Mesendoderm (in vitro differentiated cells): ENCODE results near the gene IFITM10.

Experiments used
- DNase-seq: peaks from one replicate; pipeline ENCODE4 v3.0.0; 2013
- H2AK5ac ChIP-seq: 2 replicates; pipeline ENCODE4 v1.6.1; 2013; ENCODE audit warnings: low read length, inconsistent platforms
- H2BK120ac ChIP-seq: 2 replicates; pipeline ENCODE4 v1.6.1; 2013; ENCODE audit warnings: low read depth, mild to moderate bottlenecking, low read length, moderate library complexity, mixed read lengths
- H2BK15ac ChIP-seq: replicated peaks from 2 replicates; pipeline ENCODE4 v1.6.1; 2013; ENCODE audit warnings: low read depth, mild to moderate bottlenecking, moderate library complexity
- H2BK5ac ChIP-seq: 2 replicates; pipeline ENCODE4 v1.6.1; 2013; ENCODE audit warnings: low read length, inconsistent platforms
- H3K18ac ChIP-seq: 2 replicates; pipeline ENCODE4 v1.6.1; 2013; ENCODE audit warnings: mild to moderate bottlenecking, low read length, mixed read lengths
- H3K23ac ChIP-seq: one replicate; pipeline ENCODE4 v1.6.1; 2013; ENCODE audit warnings: low read length
- H3K27ac ChIP-seq: 2 replicates; pipeline ENCODE4 v1.5.1; 2013; ENCODE audit warnings: low read depth, mild to moderate bottlenecking, inconsistent platforms, low read length, moderate library complexity
- H3K27me3 ChIP-seq: 2 replicates; pipeline ENCODE4 v1.6.1; 2013; ENCODE audit warnings: low read length, control low read depth, mild to moderate bottlenecking, inconsistent platforms; ENCODE audit not compliant: insufficient read depth, poor library complexity
- H3K36me3 ChIP-seq: 2 replicates; pipeline ENCODE4 v1.6.1; 2013; ENCODE audit warnings: low read length, inconsistent platforms; ENCODE audit not compliant: control insufficient read depth, insufficient read depth
- H3K4ac ChIP-seq: one replicate; pipeline ENCODE4 v1.6.1; 2013; ENCODE audit warnings: low read depth, mild to moderate bottlenecking, low read length, moderate library complexity
- H3K4me1 ChIP-seq: 2 replicates; pipeline ENCODE4 v1.6.1; 2013; ENCODE audit warnings: low read depth, low read length, inconsistent platforms; ENCODE audit not compliant: control insufficient read depth
- H3K4me2 ChIP-seq: 2 replicates; pipeline ENCODE4 v1.6.1; 2013; ENCODE audit warnings: low read length
- H3K4me3 ChIP-seq: 2 replicates; pipeline ENCODE4 v1.5.1; 2013; ENCODE audit warnings: mild to moderate bottlenecking, low read length
- H3K56ac ChIP-seq: one replicate; pipeline ENCODE4 v1.6.1; 2013; ENCODE audit warnings: low read length
- H3K79me1 ChIP-seq: 2 replicates; pipeline ENCODE4 v1.6.1; 2013; ENCODE audit warnings: low read length, inconsistent platforms
- H3K79me2 ChIP-seq: 2 replicates; pipeline ENCODE4 v1.6.1; 2013; ENCODE audit warnings: mild to moderate bottlenecking, low read length; ENCODE audit not compliant: control insufficient read depth, insufficient read depth
- H3K9ac ChIP-seq: 2 replicates; pipeline ENCODE4 v1.6.1; 2013; ENCODE audit warnings: low read length, inconsistent platforms
- H4K5ac ChIP-seq: one replicate; pipeline ENCODE4 v1.6.1; 2013; ENCODE audit warnings: low read length
- H4K8ac ChIP-seq: one replicate; pipeline ENCODE4 v1.6.1; 2013; ENCODE audit warnings: low read depth, mild to moderate bottlenecking, control low read depth, low read length, moderate library complexity
- WGBS: extraction: QIAGEN DNeasy Blood & Tissue Kit; methylation state at CpG from one replicate; pipeline ENCODE4 v1.1.7; 2013; ENCODE audit warnings: low lambda C conversion rate, missing lambda C conversion rate; ENCODE audit not compliant: insufficient coverage; ENCODE audit errors: extremely low coverage; 5-methylcytosine and 5-hydroxymethylcytosine counted together

Gene IFITM10

DNA sequence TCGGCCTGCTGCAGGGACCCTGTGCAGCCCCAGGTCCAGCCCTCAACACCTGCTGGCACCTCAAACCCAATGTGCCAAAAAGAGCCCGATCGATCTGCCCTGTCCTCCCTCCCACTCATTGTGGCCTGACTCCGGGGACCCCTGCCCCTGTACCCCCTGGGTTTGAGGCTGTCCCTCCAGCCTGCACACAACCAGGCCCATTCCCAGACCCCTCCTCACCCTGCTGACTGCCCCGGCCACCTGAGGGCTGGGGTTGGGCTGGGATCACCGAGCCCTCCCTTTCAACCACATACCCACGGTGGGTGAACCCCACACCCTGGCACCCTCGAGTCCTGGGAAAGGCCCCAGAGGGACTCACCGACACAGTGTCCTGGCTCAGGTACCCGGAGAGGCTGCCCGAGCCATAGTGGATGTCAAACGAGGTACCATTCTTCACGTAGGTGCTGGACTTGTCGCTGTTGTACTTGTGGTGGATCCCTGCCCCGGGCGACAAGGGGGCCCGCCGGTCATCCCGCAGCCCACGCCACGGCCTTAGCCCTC lies 8.3 kb upstream of the IFITM10 start:
- no CpG with 5 or more reads among the region's 21 CpGs for WGBS

DNA sequence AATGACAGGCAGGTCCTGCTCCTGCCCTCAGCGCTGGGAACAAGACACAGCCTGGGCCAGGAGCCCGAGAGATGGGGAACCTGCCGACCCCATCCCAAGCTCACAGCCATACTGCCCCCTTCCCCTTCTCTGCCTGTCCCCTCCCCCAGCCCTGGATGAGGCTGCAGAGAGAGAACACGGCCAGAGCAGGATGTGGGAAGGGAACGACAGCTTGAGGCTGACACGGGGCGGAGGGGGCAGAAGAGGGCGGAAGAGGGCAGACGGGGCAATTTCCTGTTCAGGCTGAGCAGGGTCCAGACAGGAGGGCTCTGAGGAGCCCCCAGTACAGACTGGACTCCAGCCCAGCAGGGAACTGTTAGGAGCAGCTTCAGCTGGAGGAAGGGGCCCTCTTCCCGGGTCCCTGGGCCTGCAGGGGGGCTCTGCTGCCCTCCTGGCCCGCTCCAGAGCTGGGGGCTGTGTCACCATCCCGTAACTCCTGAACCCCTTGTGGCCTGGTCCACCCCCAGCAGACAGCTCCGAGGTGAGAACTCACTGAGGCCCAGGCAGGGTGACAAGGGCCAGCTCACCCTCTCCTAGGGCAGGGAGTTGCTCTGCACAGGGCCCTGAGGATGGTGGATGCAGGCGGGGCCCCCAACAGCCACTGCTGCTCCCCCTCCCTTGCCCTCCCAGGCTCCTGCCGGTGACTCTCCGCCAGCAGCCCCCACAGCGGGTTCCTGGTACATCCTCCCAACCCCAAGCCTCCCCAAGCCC lies 7.6 kb upstream of the IFITM10 start:
- Histone ChIP-seq H3K79me1 (peaks cover 3% of the 10 kb centered on the region), H3K27me3 (no peaks in the 10 kb centered on the region), H2BK120ac (no peak overlapping the region), H4K5ac (no peak overlapping the region), H3K36me3 (no peaks in the 10 kb centered on the region), H3K27ac (no peak overlapping the region), H3K79me2 (peaks cover under 1% of the 10 kb centered on the region), H3K4me2 (no peak overlapping the region), H3K4ac (no peak overlapping the region), H2BK15ac (no peak overlapping the region), H2BK5ac (no peak overlapping the region), H3K9ac (no peak overlapping the region), H3K4me3 (no peak overlapping the region), H3K56ac (no peak overlapping the region), H2AK5ac (no peak overlapping the region), H3K4me1 (peaks cover 1% of the 10 kb centered on the region), H3K18ac (no peak overlapping the region), H3K23ac (no peak overlapping the region), H4K8ac (no peak overlapping the region)
- DNase-seq, result no peak
- no CpG with 5 or more reads among the region's 17 CpGs for WGBS

More for the DNA sequence above, 8.3 kb upstream of the IFITM10 start:
- DNase-seq, result no peak
- Histone ChIP-seq H3K36me3 (no peaks in the 10 kb centered on the region), H3K4me3 (no peak overlapping the region), H3K4ac (no peak overlapping the region), H3K18ac (no peak overlapping the region), H3K4me2 (no peak overlapping the region), H4K5ac (no peak overlapping the region), H3K4me1 (peaks cover 2% of the 10 kb centered on the region), H2AK5ac (no peak overlapping the region), H3K56ac (no peak overlapping the region), H3K27me3 (no peaks in the 10 kb centered on the region), H3K9ac (no peak overlapping the region), H3K27ac (no peak overlapping the region), H3K23ac (no peak overlapping the region), H3K79me1 (peaks cover 4% of the 10 kb centered on the region), H2BK15ac (no peak overlapping the region), H3K79me2 (peaks cover 2% of the 10 kb centered on the region), H4K8ac (no peak overlapping the region), H2BK5ac (no peak overlapping the region), H2BK120ac (no peak overlapping the region)

DNA sequence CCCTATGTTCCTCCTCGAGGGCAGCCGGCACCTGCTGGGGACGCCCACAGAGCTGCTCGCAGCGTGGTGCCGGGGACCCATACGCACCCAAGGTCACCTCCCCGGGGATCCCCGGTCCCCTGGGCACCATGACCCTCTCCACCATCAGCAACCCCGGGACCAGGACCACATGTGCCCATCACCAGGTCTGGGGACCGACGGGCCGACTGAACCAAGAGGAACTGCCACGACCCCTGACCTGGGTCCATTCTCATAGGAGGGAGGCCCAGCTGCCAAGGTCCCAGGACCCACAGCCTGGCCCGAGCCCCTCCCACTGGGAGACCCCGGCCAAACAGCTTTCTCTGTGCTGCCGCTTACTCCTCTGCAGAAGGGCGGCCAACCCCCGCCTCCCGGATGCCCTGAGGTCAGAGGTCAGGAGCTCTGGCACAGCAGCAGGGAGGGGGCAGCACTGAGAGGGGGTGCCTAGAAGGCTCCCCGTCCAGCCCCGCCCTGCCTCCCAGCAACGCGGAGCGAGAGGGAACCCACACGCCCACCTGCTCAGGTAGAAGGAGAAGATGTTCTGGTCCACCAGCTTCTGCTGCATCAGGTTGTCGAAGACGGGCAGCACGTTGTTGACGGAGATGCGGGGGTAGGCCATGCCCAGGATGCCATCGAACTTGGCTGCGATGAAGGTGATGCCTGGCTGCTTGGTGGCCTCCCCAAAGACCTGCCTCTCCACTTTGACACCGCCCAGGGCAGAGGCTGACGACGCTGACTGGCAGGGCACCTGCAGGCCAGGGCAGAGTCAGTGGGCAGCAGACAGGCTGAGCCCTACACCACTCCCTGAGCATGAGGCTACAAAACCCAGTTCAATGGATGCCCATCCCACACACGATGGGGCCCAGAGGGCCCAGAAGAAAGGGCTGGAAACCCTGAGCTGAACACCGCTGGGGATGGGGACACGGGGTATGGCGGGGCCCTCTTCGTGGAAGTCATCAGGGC lies 6.7 kb upstream of the IFITM10 start:
- no peaks in the 10 kb centered on the region for H3K4me1 ChIP-seq
- H3K27me3 ChIP-seq, result no peaks in the 10 kb centered on the region
- H3K4me3 ChIP-seq, result no peak overlapping the region
- no peak overlapping the region for H3K23ac ChIP-seq
- H3K4me2 ChIP-seq, result no peak overlapping the region
- H2BK120ac ChIP-seq, result no peak overlapping the region
- no CpG with 5 or more reads among the region's 41 CpGs for WGBS
- DNase-seq, result no peak
- H3K79me2 ChIP-seq, result no peaks in the 10 kb centered on the region
- H3K18ac ChIP-seq, result no peak overlapping the region
- H4K8ac ChIP-seq, result no peak overlapping the region
- no peak overlapping the region for H3K27ac ChIP-seq
- H3K9ac ChIP-seq, result no peak overlapping the region
- no peak overlapping the region for H3K4ac ChIP-seq
- H2AK5ac ChIP-seq, result no peak overlapping the region
- H4K5ac ChIP-seq, result no peak overlapping the region
- no peak overlapping the region for H3K56ac ChIP-seq
- H2BK15ac ChIP-seq, result no peak overlapping the region
- no peak overlapping the region for H2BK5ac ChIP-seq
- no peaks in the 10 kb centered on the region for H3K79me1 ChIP-seq
- no peaks in the 10 kb centered on the region for H3K36me3 ChIP-seq

DNA sequence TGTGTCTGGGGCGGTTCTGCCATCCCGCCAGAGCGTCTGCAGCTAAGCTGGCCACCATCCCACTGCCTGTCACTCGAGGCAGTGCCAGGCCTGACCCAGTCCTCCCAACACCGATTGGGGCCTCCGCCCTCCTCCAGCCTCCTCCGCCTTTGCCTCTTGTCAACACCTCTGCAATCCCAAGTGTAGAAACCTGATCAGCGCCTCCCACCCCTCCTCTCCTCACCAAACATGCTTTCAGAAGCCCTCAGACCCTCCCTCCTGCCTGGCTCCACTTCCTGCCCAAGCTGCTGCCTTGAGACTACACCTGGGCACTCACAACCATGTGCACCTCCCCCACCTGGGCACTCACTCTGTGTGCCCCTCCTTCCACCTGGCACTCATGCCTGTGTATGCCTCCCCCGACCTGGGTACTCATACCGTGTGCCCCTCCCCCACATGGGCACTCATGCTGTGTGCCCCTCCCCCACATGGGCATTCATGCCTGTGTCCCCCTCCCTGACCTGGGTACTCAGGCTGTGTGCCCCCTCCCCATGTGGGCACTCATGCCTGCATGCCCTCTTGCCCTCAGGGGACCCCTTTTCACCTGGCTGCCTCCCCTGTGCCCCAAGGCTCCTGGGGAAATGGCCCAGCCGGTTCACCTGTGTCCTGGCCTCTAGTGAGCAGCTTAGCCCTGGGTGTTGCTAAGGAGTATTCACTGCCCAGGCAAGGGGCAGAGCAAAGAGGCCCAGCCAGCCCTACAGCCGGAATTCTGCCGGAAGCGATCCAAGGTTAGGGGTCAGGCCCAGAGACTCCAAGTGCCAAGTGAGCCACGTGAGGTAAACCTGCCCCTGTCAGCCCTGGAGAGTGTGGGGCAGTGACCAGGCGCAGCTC lies 5.5 kb upstream of the IFITM10 start:
- H3K4me3 ChIP-seq, result no peak overlapping the region
- no peak overlapping the region for H3K9ac ChIP-seq
- H3K36me3 ChIP-seq, result no peaks in the 10 kb centered on the region
- H3K4me1 ChIP-seq, result no peaks in the 10 kb centered on the region
- no CpG with 5 or more reads among the region's 16 CpGs for WGBS
- H2AK5ac ChIP-seq, result no peak overlapping the region
- H3K4me2 ChIP-seq, result no peak overlapping the region
- H2BK5ac ChIP-seq, result no peak overlapping the region
- no peak for DNase-seq
- no peaks in the 10 kb centered on the region for H3K79me1 ChIP-seq
- H3K79me2 ChIP-seq, result no peaks in the 10 kb centered on the region
- no peak overlapping the region for H3K27ac ChIP-seq
- H3K23ac ChIP-seq, result no peak overlapping the region
- H4K5ac ChIP-seq, result no peak overlapping the region
- no peak overlapping the region for H3K56ac ChIP-seq
- H2BK120ac ChIP-seq, result no peak overlapping the region
- no peak overlapping the region for H2BK15ac ChIP-seq
- H3K18ac ChIP-seq, result no peak overlapping the region
- H3K4ac ChIP-seq, result no peak overlapping the region
- H4K8ac ChIP-seq, result no peak overlapping the region
- H3K27me3 ChIP-seq, result no peaks in the 10 kb centered on the region

DNA sequence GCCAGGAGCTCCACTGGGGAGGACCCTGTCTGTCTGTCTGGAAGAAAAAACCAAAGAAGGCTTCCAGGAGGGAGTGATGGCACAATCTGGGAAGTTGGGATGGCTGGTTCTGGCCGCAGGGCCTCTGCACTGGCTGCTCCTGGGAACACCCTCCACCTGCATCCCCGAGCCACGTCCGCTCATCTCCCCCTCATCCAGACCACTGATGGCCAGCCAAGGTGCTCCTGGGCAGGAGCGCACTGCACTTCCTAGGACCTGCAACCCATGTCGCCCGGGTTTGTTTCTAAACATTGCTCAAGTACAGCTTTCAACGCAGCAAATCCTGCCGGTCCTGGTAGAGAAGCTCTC lies 4.9 kb upstream of the IFITM10 start:
- no peak overlapping the region for H2BK5ac ChIP-seq
- H3K4ac ChIP-seq, result no peak overlapping the region
- H3K56ac ChIP-seq, result no peak overlapping the region
- no peaks in the 10 kb centered on the region for H3K36me3 ChIP-seq
- no peak for DNase-seq
- no CpG with 5 or more reads among the region's 9 CpGs for WGBS
- no peak overlapping the region for H2BK15ac ChIP-seq
- H3K4me1 ChIP-seq, result no peaks in the 10 kb centered on the region
- H3K23ac ChIP-seq, result no peak overlapping the region
- H3K79me2 ChIP-seq, result no peaks in the 10 kb centered on the region
- H3K4me3 ChIP-seq, result no peak overlapping the region
- no peak overlapping the region for H2AK5ac ChIP-seq
- no peak overlapping the region for H3K27ac ChIP-seq
- no peak overlapping the region for H2BK120ac ChIP-seq
- H4K5ac ChIP-seq, result no peak overlapping the region
- no peak overlapping the region for H3K18ac ChIP-seq
- no peaks in the 10 kb centered on the region for H3K79me1 ChIP-seq
- H3K4me2 ChIP-seq, result no peak overlapping the region
- H3K27me3 ChIP-seq, result no peaks in the 10 kb centered on the region
- H3K9ac ChIP-seq, result no peak overlapping the region
- H4K8ac ChIP-seq, result no peak overlapping the region
